Gastroesophageal sphincter (tissue), 3 donors: ENCODE results near the gene COL28A1.

Experiments
- POLR2A ChIP-seq, 2 donors: fragments of 450-650 bp; IDR thresholded peaks; one replicate each; pipeline ENCODE4 v1.6.1; 2017; ENCODE audit warnings: antibody characterized with exemption in 2 of 2, mild to moderate bottlenecking in 2 of 2, moderate library complexity in 1 of 2
- TF ChIP-seq, protein P1 (sequence below), 4 experiments: fragments of 200-600 bp in 2 of 4; fragments of 450-650 bp in 2 of 4; sonication (generic) in 1 of 4; IDR thresholded peaks; one replicate each; pipeline ENCODE4 v1.5.1; 2017 to 2019; ENCODE audit warnings: antibody characterized with exemption in 4 of 4, mild to moderate bottlenecking in 2 of 4, moderate library complexity in 2 of 4

DNA sequence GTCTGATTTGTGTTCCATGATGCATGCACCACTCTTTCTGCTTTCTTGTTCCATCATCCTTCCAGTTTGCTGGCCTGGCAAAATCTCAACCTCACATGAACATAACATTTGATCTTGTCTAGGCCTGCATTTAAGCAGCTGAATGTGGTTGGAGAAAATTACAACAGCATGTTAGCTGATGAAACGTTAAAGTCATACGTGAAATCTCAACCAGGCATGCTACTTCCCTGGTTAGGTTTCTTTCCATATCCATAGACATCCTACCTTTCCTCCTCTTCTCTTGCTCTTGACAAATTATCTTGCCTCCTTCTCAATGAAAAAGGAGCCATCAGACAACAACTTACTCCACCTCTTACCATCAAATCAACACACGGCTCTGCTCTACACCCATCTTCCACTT lies 199.8 kb downstream of the COL28A1 start:
- TF ChIP-seq, protein P1, sequence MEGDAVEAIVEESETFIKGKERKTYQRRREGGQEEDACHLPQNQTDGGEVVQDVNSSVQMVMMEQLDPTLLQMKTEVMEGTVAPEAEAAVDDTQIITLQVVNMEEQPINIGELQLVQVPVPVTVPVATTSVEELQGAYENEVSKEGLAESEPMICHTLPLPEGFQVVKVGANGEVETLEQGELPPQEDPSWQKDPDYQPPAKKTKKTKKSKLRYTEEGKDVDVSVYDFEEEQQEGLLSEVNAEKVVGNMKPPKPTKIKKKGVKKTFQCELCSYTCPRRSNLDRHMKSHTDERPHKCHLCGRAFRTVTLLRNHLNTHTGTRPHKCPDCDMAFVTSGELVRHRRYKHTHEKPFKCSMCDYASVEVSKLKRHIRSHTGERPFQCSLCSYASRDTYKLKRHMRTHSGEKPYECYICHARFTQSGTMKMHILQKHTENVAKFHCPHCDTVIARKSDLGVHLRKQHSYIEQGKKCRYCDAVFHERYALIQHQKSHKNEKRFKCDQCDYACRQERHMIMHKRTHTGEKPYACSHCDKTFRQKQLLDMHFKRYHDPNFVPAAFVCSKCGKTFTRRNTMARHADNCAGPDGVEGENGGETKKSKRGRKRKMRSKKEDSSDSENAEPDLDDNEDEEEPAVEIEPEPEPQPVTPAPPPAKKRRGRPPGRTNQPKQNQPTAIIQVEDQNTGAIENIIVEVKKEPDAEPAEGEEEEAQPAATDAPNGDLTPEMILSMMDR (IDR thresholded peaks at IDR 0.05) = no peak
- TF ChIP-seq POLR2A (IDR thresholded peaks at IDR 0.05) = no peak
